Adrenal gland (tissue), 12 donors: ENCODE results near the gene LSM11. TPM values are rescaled to one million over a fixed set of nuclear protein-coding genes. Genes with fewer than 3 reads are reported as not detected.
A peak's percentile ranks its signal among the peaks of the same experiment; 100 is the strongest.
"Not testable (repeated sequence)": the region's sequence is repeated elsewhere in the genome, so short reads cannot be mapped to it uniquely, and the experiment has no call there.

ENCODE experiments used
- DNase-seq, 7 donors: peaks; one replicate each; pipeline ENCODE4 v3.0.0-alpha.2; 2019 to 2020
- H3K27ac ChIP-seq, 5 donors: fragments of 200-600 bp; sonication (generic) in 4 of 5; 1 replicate in 3 of 5; 2 replicates in 2 of 5; pipeline versions ENCODE4 v1.5.1 to v1.8.0; 2016 to 2020; ENCODE audit warnings: mild to moderate bottlenecking in 1 of 5
- H3K27me3 ChIP-seq: fragments of 200-600 bp; 2 replicates; pipeline ENCODE4 v1.8.0; 2021
- H3K36me3 ChIP-seq, 2 donors: fragments of 200-600 bp; replicated peaks in 1 of 2; 1 replicate in 1 of 2; 2 replicates in 1 of 2; pipeline versions ENCODE4 v1.5.1 to v1.8.0; 2018 to 2022
- H3K4me1 ChIP-seq, 2 donors: fragments of 200-600 bp; replicated peaks in 1 of 2; 1 replicate in 1 of 2; 2 replicates in 1 of 2; pipeline versions ENCODE4 v1.5.1 to v1.8.0; 2018 to 2021
- H3K4me3 ChIP-seq, 4 donors: fragments of 200-600 bp; sonication (generic) in 3 of 4; one replicate each; pipeline ENCODE4 v1.5.1; 2016 to 2018
- H3K9me3 ChIP-seq, 3 donors: fragments of 200-600 bp; sonication (generic) in 1 of 3; replicated peaks in 1 of 3; 1 replicate in 2 of 3; 2 replicates in 1 of 3; pipeline versions ENCODE4 v1.5.1 to v1.8.0; 2016 to 2021
- CTCF ChIP-seq, 6 experiments: fragments of 450-650 bp in 4 of 6; fragments of 200-600 bp in 2 of 6; sonication (generic) in 1 of 6; IDR thresholded peaks; 1 replicate in 5 of 6; 2 replicates in 1 of 6; pipeline versions ENCODE4 v1.5.1 to v1.8.0; 2016 to 2021; ENCODE audit warnings: antibody characterized with exemption in 6 of 6, mild to moderate bottlenecking in 2 of 6, moderate library complexity in 1 of 6
- POLR2A ChIP-seq, 2 donors: fragments of 450-650 bp; IDR thresholded peaks; one replicate each; pipeline ENCODE4 v1.6.1; 2017; ENCODE audit warnings: antibody characterized with exemption in 2 of 2, mild to moderate bottlenecking in 2 of 2, moderate library complexity in 1 of 2
- WGBS, 4 donors: extraction: QIAGEN DNeasy Blood & Tissue Kit in 2 of 4; methylation state at CpG; one replicate each; pipeline versions ENCODE4 v1.1.5 to v1.1.7; 2013 to 2017; 5-methylcytosine and 5-hydroxymethylcytosine counted together
- intact Hi-C, 2 donors: fragments of 100-400 bp; cut with DNase I; formaldehyde crosslinking; loops; one replicate each; pipeline versions ENCODE4 v1.14.1 to v1.15.0; 2022 to 2023
- polyA plus RNA-seq, 3 donors: library from polyadenylated mRNA; stranded (reverse); fragments of 200-250 nt in 2 of 3; fragments of 350-450 nt in 1 of 3; fragmentation: Illumina TruSeq in 1 of 3; extraction: RNeasy Lipid Tissue Mini Kit (QIAGEN cat#74804) in 1 of 3; gene quantifications; one replicate each; pipeline ENCODE4 v1.2.3, GENCODE V29; 2013 to 2014
- total RNA-seq, 9 donors: library from RNA; depleted of rRNA in 4 of 9; stranded (reverse); fragments of >200 nt in 4 of 9; fragments of 120-200 nt in 1 of 9; fragmentation: NEBNext Ultra II Directional in 1 of 9; extraction: Animal tissue kit (Norgen Biotek cat#: 25700) in 1 of 9; gene quantifications; one replicate each; pipeline versions ENCODE4 v1.1.0 to v1.2.4, GENCODE V29; 2013 to 2023
- donor health status: healthy with polysubstance abuse.
- donor health status: Bipolar disorder and iron deficiency.
- donor health status: DM: yes; HTN: yes; CAD: no.
- donor health status: DM: no; HTN: no; CAD: no.
- donor health status: DM: no; HTN: no; CAD: no.
- donor health status: DM: yes; HTN: yes; CAD: no.

The LSM11 gene
- total and polyA plus RNA-seq, 12 donors = 1.0 to 28.2 (median 4.3) TPM

- H3K4me1 ChIP-seq, H3K4me3 ChIP-seq, intact Hi-C loops, H3K27ac ChIP-seq, DNase-seq, H3K9me3 ChIP-seq, H3K27me3 ChIP-seq, H3K36me3 ChIP-seq: not testable (repeated sequence)
- 80 to 92% (median 87%) methylated on average over 1 of the region's 1 CpG for WGBS, 4 donors
Measured at GRCh38 chr5:157727858-157728257, 15.7 kb upstream of the LSM11 start.

- Histone ChIP-seq H3K4me1 (no peaks in the 10 kb centered on the region), H3K4me3 (no peak overlapping the region), H3K27me3 (no peaks in the 10 kb centered on the region), H3K27ac (no peak overlapping the region), H3K9me3 (no peaks in the 10 kb centered on the region), H3K36me3 (peaks cover 0 to 9% of the 10 kb centered on the region in 2 donors)
- no peak for DNase-seq
- intact Hi-C loops = no loop called here
- TF ChIP-seq POLR2A (IDR thresholded peaks at IDR 0.05) (no peak), CTCF (IDR thresholded peaks at IDR 0.05) (no peak)
Measured at GRCh38 chr5:157729858-157730257, 13.7 kb upstream of the LSM11 start.

- TF ChIP-seq CTCF (IDR thresholded peaks at IDR 0.05) = no peak
- TF ChIP-seq POLR2A (IDR thresholded peaks at IDR 0.05) = no peak
Measured at GRCh38 chr5:157730900-157731271, 12.6 kb upstream of the LSM11 start.

GRCh38 chr5:157731272-157732129 is 12.0 kb upstream of the LSM11 start, which contains the start of gene THG1L:
Gene THG1L (plus strand): TSS chr5:157731420. CDS start chr5:157731441, 21 bp downstream.
- DNase-seq = peak; percentile 99 to 100 (median 99)
- H3K27ac ChIP-seq = peak within 1 kb of the TSS; percentile 77 to 98 (median 93)
- no peaks in the 10 kb centered on the region for H3K27me3 ChIP-seq
- H3K36me3 ChIP-seq = peaks cover 0 to 22% of the 10 kb centered on the region in 2 donors
- intact Hi-C loops = no loop called here
- H3K4me1 ChIP-seq = no peaks in the 10 kb centered on the region
- peak within 1 kb of the TSS; percentile 26 to 64 (median 42) for H3K4me3 ChIP-seq
- TF ChIP-seq POLR2A (IDR thresholded peaks at IDR 0.05) (peak; percentile 65 to 86), CTCF (IDR thresholded peaks at IDR 0.05) (no peak)
- 1% methylated on average over 19 to 47 of the region's 47 CpGs for WGBS, 4 donors
- H3K9me3 ChIP-seq = no peaks in the 10 kb centered on the region

More at GRCh38 chr5:157730900-157731271, 12.6 kb upstream of the LSM11 start:
- no peaks in the 10 kb centered on the region for H3K9me3 ChIP-seq
- intact Hi-C loops = no loop called here
- WGBS, 4 donors = 18 to 23% (median 19%) methylated on average over 4 to 5 of the region's 5 CpGs
- H3K27ac ChIP-seq = peak overlapping the region in 3 of 5 donors; percentile 93 to 98 (median 94)
- peaks cover 0 to 20% of the 10 kb centered on the region in 2 donors for H3K36me3 ChIP-seq
- DNase-seq = no peak
- H3K27me3 ChIP-seq = no peaks in the 10 kb centered on the region
- H3K4me3 ChIP-seq = peak overlapping the region in 2 of 4 donors; percentile 36 to 64
- H3K4me1 ChIP-seq = no peaks in the 10 kb centered on the region
